GM19463 (cell line): ENCODE measurements around the gene CTIF.

Experiments used
- ATAC-seq: cut with Tn5 transposase; IDR thresholded peaks from one replicate; pipeline ENCODE4 v1.9.1; 2021; ENCODE audit warnings: mild to moderate bottlenecking, moderate library complexity; ENCODE audit not compliant: unreplicated experiment

CTIF gene

GRCh38 chr18:48902023-48902855 lies 363.4 kb downstream of the CTIF start:
- no peak for ATAC-seq

GRCh38 chr18:48902856-48903601 lies 364.2 kb downstream of the CTIF start:
- ATAC-seq = no peak

GRCh38 chr18:48904091-48904490 lies 365.3 kb downstream of the CTIF start:
- no peak for ATAC-seq

GRCh38 chr18:48904847-48905394 lies 366.1 kb downstream of the CTIF start:
- no peak for ATAC-seq

GRCh38 chr18:48905513-48905912 lies 366.7 kb downstream of the CTIF start:
- no peak for ATAC-seq

- ATAC-seq = no peak
Measured at GRCh38 chr18:48908916-48909315, 370.1 kb downstream of the CTIF start.

- ATAC-seq = no peak
Measured at GRCh38 chr18:48909721-48910120, 370.9 kb downstream of the CTIF start.

GRCh38 chr18:48910972-48911545 lies 372.2 kb downstream of the CTIF start:
- no peak for ATAC-seq
